ENCODE results near the gene USH1C. TPM values are rescaled to one million over a fixed set of nuclear protein-coding genes. Genes with fewer than 3 reads are reported as not detected.

The USH1C gene
- total RNA-seq, 4 donors from 2014 or later = 1.1 TPM; not detected in 3

DNA sequence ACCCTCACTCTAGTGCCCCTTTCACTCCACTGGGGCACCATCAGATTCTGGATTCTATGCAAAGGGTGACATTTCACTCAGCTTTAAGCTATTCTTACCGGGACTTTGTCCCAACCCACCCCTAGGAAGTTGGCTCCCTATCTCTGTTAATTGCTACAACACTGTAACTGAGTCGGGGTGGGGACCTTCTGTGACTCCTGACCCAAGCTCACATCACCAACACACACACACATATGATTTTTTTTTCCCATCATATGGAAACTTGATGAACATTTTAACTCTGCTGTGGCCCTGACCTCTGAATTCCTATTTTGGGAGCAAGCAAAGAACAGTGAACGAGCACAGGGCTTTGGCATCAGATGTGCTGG lies 16.6 kb downstream of the USH1C start:
- Histone ChIP-seq H3K27ac (no peak overlapping the region), H3K4me3 (no peak overlapping the region), H3K9me3 (no peaks in the 10 kb centered on the region), H3K36me3 (no peaks in the 10 kb centered on the region), H3K4me1 (no peaks in the 10 kb centered on the region), H3K27me3 (peaks cover 28% of the 10 kb centered on the region)
- TF ChIP-seq POLR2AphosphoS5 (IDR thresholded peaks at IDR 0.05) = no peak
- TF ChIP-seq, protein P1, sequence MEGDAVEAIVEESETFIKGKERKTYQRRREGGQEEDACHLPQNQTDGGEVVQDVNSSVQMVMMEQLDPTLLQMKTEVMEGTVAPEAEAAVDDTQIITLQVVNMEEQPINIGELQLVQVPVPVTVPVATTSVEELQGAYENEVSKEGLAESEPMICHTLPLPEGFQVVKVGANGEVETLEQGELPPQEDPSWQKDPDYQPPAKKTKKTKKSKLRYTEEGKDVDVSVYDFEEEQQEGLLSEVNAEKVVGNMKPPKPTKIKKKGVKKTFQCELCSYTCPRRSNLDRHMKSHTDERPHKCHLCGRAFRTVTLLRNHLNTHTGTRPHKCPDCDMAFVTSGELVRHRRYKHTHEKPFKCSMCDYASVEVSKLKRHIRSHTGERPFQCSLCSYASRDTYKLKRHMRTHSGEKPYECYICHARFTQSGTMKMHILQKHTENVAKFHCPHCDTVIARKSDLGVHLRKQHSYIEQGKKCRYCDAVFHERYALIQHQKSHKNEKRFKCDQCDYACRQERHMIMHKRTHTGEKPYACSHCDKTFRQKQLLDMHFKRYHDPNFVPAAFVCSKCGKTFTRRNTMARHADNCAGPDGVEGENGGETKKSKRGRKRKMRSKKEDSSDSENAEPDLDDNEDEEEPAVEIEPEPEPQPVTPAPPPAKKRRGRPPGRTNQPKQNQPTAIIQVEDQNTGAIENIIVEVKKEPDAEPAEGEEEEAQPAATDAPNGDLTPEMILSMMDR (IDR thresholded peaks at IDR 0.05) = no peak
- no peak for TF ChIP-seq POLR2A (IDR thresholded peaks at IDR 0.05)
- TF ChIP-seq EP300 (IDR thresholded peaks at IDR 0.05) = no peak
- ATAC-seq = no peak
- 61 to 67% methylated on average over 1 to 3 of the region's 3 CpGs for WGBS, 2 donors (ENCODE audit: low coverage in 1 of 2)

DNA sequence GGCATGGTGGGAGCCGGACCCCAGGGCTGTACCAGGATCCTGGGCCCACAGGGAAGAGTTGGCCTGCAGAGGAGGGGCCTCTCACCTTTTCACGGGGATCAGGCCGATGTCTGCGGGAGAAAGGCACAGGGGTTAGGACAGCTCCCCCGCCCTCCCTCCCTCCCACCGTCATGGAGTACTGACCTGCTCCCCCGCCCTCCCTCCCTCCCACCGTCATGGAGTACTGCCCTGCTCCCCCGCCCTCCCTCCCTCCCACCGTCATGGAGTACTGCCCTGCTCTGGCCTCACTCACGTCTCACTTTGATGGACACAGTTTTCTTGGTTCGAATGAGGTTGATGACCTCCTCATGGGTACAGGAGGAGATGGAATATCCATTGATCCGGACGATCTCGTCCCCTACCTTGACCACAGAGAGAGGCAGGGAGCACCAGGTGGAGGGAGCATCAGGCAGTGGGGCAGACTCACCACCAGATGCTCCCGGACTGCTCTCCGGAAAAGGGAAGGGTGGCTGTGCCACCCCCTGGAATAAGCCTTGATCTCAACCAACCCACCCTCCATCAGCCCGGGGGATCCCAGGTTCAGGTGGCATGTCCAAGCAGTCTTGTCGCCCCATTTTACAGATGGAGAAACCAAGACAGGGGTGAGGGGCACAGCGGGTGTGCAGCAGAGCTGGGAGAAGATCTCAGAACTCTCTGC lies 17.1 kb downstream of the USH1C start:
- no peak for TF ChIP-seq POLR2A (IDR thresholded peaks at IDR 0.05)
- TF ChIP-seq POLR2AphosphoS5 (IDR thresholded peaks at IDR 0.05) = no peak
- no peak for TF ChIP-seq EP300 (IDR thresholded peaks at IDR 0.05)
- TF ChIP-seq, protein P1 (IDR thresholded peaks at IDR 0.05) = no peak
- H3K27me3 ChIP-seq = peaks cover 28% of the 10 kb centered on the region
- no peaks in the 10 kb centered on the region for H3K9me3 ChIP-seq
- no peak overlapping the region for H3K4me3 ChIP-seq
- H3K4me1 ChIP-seq = no peaks in the 10 kb centered on the region
- no peak overlapping the region for H3K27ac ChIP-seq
- WGBS, 2 donors (ENCODE audit: low coverage in 1 of 2) = 60 to 96% methylated on average over 1 to 3 of the region's 20 CpGs
- H3K36me3 ChIP-seq = no peaks in the 10 kb centered on the region
- no peak for ATAC-seq

DNA sequence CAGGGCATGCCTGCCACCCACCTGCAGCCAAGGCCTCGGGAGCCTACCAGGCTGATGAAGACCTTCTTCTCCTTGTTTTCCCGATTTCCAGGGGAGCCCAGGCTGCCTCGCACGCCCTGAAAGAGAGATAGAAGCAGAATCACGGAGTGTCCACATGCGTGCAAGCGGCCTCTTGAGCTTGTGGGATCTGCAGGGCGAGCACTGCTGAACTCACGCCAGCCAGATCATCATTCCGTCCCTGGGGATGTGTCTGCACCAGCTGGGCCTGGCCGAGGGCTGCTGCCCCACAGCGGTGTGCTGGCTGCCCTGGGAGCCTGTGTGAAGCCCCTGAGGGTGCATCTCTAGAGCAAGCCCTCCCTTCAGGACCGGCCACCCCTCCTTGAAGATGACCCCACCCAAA lies 17.9 kb downstream of the USH1C start:
- H3K9me3 ChIP-seq = no peaks in the 10 kb centered on the region
- no peak overlapping the region for H3K27ac ChIP-seq
- no peaks in the 10 kb centered on the region for H3K36me3 ChIP-seq
- no peak for ATAC-seq
- TF ChIP-seq, protein P1 (IDR thresholded peaks at IDR 0.05) = no peak
- TF ChIP-seq POLR2A (IDR thresholded peaks at IDR 0.05) = no peak
- TF ChIP-seq EP300 (IDR thresholded peaks at IDR 0.05) = no peak
- TF ChIP-seq POLR2AphosphoS5 (IDR thresholded peaks at IDR 0.05) = no peak
- WGBS, 2 donors (ENCODE audit: low coverage in 1 of 2) = no CpG with 5 or more reads among the region's 13 CpGs
- H3K4me1 ChIP-seq = no peaks in the 10 kb centered on the region
- peaks cover 27% of the 10 kb centered on the region for H3K27me3 ChIP-seq
- no peak overlapping the region for H3K4me3 ChIP-seq

DNA sequence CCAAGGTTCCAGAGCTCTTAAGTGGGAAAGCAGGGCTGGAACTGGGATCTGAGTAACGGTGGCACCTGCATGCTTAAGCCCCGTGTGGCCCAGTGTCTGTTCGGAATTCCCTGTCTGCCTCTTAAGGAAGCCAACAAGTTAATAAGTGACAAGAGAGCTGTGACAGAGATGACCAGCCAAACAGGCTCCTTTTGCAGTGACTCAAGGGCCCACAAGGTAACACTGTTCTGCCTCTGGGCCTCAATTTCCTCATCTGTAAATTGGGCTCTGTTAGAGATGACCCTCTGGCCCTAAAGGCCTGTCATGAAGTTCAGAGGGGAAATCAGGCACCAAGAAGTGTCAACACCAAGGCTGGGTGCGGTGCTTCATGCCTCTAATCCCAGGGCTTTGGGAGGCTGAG lies 18.6 kb downstream of the USH1C start:
- Histone ChIP-seq H3K36me3 (no peaks in the 10 kb centered on the region), H3K27ac (no peak overlapping the region), H3K4me3 (no peak overlapping the region), H3K4me1 (no peaks in the 10 kb centered on the region), H3K9me3 (no peaks in the 10 kb centered on the region), H3K27me3 (peaks cover 20% of the 10 kb centered on the region)
- WGBS, 2 donors (ENCODE audit: low coverage in 1 of 2) = 83 to 84% methylated on average over 2 to 4 of the region's 4 CpGs
- ATAC-seq = no peak
- no peak for TF ChIP-seq POLR2A (IDR thresholded peaks at IDR 0.05)
- no peak for TF ChIP-seq POLR2AphosphoS5 (IDR thresholded peaks at IDR 0.05)
- TF ChIP-seq, protein P1 (IDR thresholded peaks at IDR 0.05) = no peak
- no peak for TF ChIP-seq EP300 (IDR thresholded peaks at IDR 0.05)

DNA sequence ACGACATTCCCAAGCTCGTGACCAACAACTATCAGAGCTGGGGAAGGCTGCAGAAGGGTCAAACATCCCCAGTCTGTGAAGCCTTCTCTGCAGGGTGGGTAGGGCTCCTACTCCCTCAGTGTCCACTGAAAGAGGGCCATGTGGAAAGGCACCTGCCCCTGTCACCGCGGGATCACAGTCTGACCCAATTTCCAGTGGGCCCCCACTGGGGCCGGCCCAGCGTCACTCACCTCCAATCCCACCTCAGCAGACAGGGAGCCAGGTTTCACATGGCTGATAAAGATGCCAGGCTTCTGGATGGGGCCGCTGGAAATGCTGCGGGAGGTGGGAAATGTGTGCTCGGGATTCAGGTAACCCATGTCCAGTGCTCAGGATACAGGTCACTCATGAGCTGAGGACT lies 20.0 kb downstream of the USH1C start:
- Histone ChIP-seq H3K9me3 (no peaks in the 10 kb centered on the region), H3K4me3 (no peak overlapping the region), H3K27me3 (peaks cover 10% of the 10 kb centered on the region), H3K27ac (no peak overlapping the region), H3K36me3 (no peaks in the 10 kb centered on the region), H3K4me1 (no peaks in the 10 kb centered on the region)
- WGBS, 2 donors (ENCODE audit: low coverage in 1 of 2) = 67 to 100% methylated on average over 1 of the region's 9 CpGs
- ATAC-seq = no peak
- TF ChIP-seq EP300 (IDR thresholded peaks at IDR 0.05) = no peak
- TF ChIP-seq POLR2A (IDR thresholded peaks at IDR 0.05) = no peak
- TF ChIP-seq, protein P1 (IDR thresholded peaks at IDR 0.05) = no peak
- no peak for TF ChIP-seq POLR2AphosphoS5 (IDR thresholded peaks at IDR 0.05)

Measured in gastroesophageal sphincter (tissue), 4 donors.